ENCODE data around the gene ADPRH.

ADPRH gene

DNA sequence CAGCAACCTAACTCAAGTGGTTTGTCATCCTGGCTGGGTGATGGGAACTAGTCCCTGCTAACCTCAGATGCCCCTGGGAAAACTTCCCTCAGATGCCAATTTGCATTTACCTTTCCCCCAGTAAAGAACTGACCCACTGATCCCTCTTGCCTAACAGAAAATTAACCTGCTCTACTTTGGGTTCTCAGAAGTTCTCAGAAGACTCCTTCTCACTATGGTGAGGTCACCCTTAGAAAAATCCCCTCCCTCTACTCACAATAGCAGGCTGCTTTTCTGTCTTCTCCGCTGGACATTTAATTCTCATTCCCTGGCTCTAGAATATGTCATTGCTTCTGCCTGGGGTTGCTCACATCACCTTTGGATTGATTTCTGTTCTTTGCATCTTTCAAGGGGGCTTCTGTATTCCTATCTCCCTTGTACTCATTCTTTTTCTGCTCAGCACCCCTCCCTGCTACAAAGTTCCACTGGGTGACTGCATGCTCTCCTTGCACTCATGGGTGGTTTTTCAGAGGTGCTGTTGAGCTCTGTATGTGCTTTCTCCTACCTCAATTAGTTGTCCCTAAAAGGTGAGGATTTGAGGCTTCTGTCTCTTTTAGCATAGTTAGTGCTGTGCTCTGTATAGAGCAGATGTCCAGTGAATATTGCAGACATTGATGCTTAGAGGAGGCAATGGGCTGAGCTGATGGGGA is 19.3 kb downstream of the ADPRH start:
- DNase-seq: no peak

DNA sequence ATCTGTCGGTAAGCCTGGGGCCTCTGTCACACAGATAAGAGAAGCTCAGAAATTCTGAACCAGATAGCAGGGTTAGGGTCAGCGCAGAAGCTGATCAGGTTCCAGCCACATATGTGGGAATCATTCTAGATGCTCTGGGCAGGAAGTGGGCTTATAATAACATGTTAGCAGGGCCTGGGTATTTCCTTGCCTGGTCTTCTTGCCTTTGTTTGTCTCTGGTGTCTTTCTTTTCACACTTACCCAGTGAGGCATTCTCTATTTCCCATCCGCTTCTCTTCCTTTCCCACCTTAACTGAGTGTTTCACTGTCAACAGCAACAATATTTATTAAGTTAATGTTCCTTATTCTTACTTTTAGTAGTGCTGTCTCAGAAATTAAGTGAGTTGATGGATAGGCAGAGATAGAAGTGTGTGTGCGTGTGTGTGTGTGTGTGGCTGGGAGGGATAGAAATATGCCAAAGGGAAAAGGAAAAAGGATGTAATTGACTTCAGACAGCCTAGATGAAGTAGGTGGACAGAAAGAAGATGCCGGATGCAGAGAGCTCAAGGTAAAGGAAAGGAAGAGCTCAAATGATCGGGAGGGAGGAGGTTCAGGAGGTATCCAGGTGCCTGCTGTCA is 20.4 kb downstream of the ADPRH start:
- no peak for DNase-seq

DNA sequence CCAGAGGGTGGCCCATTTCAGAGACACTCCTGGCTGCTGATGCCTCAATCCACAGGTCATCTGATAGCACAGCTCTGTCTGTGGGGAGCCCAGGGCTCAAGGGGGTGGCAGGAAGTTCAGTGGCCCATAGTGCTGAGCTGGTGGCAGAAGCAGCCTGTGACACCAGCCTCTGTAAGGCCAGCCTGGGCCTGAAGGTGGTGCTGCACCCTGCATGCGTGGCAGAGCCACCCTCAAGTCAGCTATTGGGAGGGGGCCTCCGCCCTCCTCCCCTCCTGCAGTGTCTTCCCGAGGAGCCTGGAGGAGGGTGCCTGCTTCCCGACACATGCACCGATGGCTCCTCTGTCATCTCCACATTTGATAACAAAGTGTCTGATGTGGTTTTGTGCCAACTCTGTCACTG is 21.4 kb downstream of the ADPRH start:
- no peak for DNase-seq

DNA sequence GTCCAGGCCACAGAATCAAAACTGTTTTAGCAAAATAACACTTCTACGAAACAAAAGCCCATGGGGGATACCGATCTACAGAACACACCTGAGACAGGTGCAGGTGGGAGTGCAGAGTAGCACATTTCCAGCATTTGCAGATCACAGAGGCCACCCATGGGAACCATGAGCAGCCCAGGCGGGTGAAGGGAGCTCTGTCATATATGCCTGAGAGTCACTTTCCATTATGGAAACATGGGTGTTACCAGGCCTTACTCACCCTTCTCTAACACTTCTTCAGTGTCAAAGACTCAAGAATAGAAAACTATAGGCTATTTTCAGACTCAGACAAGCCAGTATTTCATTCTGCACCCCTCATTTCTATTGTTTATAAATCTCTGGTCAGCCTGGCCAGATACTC is 21.9 kb downstream of the ADPRH start:
- no peak for DNase-seq

DNA sequence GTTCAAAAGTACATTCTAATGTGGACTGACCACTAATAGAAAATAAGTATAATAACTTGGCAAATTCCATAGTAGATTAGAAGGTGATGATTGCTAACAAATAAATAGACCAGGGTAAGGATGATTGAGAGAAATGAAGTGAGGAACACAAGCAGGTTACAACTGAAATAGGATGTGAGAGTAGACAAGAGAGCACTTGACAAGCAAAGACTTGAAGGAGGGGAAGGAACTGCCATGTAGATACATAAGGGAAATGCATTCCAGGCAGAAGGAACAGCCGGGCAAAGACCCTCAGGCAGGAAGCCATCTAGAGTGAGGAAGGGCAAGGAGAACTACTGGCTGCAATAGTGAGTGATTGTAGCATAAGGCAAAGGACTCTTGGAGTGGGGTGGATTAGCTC is 23.4 kb downstream of the ADPRH start:
- no peak for DNase-seq

DNA sequence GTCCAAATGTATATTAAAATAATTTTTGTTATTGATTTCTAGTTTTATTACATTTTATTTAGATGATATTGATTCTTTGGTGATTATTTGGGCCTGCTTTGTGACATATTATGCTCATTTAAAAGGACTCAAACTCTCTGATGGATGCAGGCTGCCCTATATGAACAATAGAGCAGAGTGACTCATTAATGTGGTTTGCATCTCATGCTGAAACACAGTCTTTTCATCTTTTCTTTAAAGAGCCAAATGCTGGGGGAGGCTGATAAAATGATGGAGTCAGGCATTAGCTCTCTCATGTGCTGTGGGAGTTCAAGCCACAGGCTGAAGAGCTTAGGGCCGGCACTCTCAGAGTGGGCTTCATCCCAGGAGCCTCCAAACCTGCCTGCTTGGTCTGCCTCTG is 25.6 kb downstream of the ADPRH start:
- DNase-seq: no peak

DNA sequence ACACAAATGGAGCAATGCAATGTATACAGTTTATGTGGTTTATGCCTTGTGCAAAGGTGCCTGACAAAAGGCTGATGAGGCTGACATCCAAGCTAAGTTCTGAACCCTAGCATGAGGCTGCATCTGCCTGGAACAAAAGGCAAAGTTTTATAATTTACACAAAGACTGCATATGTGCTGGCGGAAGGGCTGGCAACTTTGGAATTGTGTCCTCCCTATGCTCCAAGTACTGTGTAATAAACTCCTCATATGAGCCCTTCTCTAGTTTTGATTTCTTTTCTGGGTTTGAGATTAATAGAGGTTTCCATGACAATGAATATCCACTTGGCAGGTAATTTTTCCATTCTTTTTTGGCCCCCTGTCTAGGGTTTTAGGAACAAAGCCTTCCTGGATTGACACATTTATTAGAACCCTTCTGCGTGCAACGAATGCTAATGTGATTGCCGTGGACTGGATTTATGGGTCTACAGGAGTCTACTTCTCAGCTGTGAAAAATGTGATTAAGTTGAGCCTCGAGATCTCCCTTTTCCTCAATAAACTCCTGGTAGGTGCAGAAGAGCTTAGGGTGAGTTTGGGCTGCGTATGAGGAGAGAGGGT is 29.2 kb downstream of the ADPRH start:
- DNase-seq: no peak

DNA sequence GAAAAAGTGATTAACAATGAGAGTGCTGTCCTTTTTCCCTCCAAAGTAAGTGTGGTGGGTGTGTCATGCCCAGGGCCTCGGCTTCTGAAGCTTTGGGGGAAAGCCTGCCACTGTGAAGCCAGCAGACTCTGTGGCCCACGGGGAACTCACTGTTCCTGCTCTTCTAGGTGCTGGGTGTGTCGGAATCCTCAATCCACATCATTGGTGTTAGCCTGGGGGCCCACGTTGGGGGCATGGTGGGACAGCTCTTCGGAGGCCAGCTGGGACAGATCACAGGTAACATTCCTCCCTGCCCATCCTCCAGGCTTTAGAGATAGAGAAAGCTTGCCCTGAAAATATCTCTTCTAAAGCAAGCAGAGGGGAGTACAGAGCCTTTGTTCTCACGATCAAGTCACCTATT is 30.0 kb downstream of the ADPRH start:
- DNase-seq: no peak

DNA sequence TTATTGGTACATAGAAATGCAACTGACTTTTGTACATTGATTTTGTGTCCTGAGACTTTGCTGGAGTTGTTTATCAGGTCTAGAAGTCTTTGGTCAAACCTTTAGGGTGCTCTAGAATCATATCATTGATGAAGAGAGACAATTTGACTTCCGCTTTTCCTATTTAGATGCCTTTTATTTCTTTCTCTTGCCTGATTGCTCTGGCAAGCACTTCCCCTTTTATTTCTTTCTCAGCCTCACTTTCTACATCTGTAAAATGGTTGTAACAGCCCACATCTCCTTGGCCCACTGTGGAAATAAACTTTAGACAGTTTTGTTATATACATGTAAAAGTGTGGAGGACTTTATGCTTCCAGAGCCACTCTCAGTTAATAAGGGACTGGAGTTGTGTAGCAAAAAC is 32.4 kb downstream of the ADPRH start:
- no peak for DNase-seq

DNA sequence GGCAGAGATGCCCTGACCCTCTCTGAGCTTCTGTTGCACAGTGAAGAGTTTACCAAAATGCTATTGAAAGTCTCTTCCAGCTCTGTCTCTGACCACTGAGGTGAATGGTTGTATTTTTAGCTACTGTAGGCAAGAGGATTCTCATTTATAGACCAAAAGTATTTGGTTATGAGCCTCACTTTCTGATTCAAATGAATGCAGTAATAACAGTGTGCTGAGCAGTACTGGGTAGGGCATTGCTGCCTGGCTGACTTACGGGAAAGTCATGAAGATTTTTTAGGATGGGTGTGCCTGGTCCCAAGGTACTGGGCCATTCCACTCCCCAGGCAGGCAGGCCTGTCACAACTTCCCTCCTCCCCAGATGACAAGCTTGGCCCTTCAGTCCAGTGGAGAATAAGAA is 33.9 kb downstream of the ADPRH start:
- no peak for DNase-seq

DNA sequence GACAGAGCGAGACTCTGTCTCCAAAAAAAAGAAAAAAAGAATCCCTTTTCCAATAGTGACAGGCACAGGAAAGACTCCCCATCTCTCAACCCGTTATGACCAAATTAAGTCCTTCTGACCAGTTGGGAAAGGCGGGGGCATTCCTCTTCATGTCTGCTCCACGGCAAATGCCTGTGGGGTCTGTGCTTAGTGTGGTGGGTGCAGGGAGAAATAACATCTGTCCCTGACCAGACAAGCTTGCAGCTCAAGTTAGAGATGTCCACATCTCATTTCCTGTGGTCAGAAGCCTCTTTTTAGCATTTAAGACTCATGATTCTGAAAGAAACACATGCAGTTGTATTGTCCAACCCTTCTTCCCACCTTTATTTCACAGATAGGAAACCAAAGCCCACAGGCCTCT is 34.6 kb downstream of the ADPRH start:
- DNase-seq: no peak

DNA sequence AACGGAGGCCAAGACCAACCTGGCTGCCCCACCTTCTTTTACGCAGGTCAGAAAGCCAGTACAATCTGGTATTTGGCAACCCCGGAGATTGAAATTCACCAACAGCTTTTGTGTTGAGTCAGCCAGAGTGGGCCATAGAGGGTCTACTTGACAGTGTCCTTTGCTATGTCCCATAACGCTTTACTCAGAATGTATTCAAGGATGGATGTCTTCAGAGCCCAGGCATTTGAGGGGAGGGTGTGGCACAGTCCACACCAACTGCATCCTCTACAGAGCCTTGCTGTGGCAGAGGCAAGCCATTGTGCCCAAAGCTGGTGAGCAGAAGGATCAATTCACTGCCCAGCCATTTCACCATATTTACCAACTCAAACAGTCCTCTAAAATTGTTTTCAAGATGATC is 36.8 kb downstream of the ADPRH start:
- no peak for DNase-seq

DNA sequence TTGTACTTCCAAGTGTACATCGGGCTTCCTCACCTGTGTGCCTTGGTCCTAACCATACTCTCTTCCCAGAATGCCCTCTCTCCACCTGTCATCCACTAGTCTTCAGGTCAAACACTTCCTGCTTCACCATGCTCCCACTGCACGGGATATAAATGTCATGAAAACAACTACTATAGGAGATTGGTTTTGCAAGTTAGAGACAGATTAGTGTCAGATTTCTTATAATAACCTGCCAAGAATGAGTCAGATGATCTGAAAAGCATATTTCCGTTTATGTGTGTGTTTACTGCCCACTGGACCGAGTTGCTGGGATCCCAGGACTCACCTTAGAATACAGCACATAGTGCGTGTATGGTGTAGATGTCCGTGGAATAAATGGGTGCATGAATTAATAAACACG is 39.8 kb downstream of the ADPRH start:
- no peak for DNase-seq

DNA sequence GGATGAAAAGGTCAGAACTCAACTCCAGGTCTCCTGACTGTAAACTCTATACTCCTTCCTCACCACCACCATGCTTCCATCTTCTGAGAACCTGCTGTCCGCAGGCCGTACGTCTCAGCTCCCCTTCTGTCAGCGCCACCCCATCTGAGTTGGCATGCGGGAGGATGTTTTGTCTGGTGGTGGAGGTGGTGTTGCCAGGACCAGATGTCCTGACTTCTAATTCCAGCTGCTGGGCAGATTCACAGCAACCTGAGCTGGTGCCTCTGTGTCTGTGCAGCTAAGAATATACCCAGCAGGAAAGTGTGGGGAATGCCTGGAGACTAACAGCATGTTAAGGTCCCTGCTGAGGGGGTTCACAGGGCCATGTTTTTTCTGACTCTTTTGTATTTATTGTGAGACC is 41.6 kb downstream of the ADPRH start:
- no peak for DNase-seq

DNA sequence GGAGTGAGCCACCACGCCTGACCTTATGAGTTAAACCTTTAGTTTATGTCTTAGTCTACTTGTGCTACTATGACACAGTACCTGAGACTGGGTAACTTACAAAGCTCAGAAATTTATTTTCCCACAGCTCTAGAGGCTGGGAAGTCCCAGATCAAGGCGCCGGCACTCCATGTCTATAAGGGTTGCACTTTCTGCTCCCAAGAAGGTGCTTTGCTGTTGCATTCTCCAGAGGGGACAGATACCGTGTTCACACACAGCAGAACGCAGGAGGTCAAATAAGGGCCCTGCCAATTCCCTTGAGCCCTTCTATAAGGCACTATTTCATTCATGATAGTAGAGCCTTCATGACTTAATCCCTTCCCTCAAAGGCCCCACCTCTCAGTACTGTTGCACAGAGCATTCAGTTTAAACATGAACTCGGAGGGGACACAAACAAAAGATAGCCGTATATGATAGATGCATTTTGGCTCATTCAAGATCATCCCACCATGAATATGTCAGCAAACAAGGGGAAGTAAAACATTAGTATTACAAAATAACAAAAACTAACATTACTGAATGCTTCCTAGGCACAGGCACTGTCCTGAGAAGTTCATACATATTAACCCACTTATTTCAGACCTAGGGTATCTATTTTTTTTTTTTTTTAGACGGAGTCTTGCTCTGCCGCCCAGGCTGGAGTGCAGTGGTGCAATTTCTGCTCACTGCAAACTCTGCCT is 44.9 kb downstream of the ADPRH start:
- DNase-seq: no peak

DNA sequence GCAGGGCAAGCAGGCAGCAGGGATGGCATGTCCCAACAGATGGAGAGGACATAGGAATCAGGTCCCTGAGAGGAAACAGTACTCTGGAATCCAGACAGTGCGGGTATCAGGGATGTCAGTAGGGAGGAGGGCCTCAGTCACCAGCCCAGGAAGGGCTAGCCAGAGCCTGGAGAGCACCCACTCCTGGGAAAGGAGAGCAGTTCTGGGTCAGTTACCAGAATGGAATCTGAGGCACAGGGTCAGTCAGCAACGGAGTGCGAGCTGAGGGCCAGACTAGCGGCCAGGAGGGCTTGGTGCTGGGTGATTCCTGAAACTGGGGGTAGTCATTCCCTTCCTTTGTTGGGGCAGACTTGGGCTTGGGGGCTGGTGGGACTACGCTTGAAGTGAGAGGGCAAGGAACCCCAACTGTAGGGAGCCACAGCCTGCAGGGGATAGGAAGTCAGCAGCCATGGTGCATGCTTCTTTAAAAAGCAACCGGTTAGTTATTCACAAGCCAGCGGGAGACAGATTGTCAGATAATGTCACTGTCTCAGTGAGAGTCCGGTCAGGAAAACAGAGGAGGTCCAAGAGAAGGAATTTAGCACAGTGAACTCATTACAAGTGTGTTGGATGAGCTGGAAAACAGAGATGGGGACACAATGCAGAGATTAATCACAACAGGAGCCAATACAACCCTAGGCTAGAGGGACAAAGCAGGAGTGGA is 46.3 kb downstream of the ADPRH start:
- DNase-seq: no peak

DNA sequence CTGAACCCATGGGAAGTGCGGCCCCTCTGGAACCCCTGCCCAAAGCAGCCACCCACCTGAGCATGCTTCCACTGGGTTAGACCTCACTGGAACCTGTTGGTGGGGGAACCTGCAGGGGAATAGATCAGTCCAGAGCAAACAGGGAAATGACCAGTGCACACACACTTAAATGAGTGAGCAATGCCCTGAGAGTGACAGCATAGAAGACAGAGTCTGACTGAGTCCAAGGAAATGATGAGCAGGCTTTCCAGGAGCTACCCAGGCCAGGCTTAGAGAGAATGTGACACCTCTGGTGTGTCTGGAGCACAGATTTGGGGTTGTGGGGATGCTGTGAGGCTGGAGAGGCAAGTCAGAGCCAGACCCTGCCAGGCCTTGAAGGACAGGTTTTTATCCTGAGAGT is 46.9 kb downstream of the ADPRH start:
- DNase-seq: no peak

DNA sequence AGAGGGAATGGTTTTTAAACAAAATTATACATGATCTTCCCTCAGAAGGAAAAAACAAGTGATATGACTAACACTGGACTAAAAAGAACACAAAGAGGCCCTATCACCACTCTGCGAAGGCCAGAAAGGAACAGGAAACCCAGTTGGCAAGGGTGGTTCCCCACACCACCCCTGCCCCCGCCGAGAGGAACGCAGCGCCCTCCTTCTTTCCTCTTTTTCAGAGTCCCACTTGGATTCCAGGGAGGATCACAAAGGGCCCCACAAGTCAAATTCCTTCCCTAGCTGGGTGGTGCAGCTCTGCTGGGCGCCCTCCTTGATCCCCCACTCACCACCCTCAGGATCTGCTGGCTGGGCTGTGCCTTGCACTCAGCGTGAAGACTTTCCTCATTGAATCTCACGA is 48.2 kb downstream of the ADPRH start:
- DNase-seq: no peak

DNA sequence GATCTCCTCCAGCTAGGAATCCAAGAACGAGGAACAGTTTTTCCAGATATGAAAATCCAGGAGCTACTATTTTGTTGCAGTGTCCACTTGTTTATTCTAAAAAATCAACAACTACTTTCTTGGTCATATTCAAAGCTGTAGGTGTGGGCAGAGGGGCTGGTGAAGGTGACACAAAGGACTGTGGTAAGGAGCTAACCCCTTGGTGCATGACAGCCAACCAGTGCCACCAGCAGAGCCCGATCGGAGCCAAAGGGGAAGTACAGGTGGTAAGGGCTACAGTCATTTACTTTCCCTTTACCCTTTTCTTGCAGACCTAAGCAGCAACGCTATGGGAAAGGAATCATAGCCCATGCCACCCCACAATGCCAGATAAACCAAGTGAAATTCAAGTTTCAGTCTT is 49.1 kb downstream of the ADPRH start:
- no peak for DNase-seq

DNA sequence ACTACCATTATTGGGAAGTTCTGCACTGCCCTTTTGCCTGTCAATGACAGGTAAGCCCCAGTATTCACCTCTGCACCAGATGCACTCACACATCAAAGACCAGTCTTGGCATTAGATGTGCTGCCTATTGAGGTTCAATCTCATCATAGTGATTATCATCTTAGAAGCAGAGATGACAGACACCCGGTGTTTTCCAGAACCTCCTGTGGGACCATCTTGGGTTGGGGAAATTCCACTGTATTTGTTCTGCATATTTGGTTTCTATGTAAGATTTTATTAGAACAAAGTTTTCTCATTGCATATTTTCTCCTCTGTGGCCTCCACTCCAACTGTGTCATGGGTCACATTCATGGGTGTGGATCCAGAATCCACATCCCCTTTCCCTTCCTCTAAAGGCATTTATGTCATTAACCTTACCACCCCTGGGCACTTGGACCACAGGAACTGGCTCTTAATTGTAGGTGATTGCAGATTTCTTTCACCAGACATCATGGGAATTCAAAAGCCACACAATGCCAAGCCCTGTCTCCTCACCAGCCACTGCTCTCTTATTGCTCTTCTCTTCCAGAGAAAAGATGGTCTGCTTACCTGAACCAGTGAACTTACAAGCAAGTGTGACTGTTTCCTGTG is 49.6 kb downstream of the ADPRH start:
- DNase-seq: no peak

DNA sequence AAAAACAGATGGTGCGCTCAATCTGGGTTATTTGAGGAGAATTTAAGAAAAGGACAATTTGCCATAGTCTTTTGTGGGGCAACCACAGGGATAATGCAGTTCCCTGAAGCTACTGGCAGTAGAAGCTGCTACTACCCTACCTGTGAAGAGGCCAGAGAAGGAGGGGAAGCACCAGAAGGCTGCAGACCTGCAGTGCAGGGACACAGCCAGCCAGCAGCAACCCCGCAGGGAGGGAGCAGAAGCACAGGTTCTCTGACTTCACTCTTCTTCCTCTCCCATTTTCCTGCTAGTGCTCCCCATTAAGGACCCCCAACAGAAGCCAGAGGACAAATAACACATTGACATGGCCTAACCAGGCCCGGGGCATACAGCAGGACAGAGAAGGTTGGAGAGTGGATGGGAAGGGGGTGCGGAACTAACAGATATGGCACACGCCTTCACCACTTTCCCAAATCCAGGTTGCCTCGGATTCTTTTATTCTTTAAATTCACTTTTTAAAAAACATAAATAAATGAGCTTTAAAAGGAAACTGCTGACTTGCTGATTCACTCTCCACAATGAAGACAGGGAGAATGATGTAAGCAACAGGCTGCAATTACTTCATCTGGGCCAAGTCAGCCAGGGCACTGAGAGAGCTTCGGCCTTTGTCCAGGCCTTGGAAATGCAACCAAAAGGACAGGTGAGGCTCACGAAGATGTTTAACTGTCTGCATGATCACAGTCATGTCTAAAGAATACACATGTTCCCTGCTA is 51.0 kb downstream of the ADPRH start:
- no peak for DNase-seq

DNA sequence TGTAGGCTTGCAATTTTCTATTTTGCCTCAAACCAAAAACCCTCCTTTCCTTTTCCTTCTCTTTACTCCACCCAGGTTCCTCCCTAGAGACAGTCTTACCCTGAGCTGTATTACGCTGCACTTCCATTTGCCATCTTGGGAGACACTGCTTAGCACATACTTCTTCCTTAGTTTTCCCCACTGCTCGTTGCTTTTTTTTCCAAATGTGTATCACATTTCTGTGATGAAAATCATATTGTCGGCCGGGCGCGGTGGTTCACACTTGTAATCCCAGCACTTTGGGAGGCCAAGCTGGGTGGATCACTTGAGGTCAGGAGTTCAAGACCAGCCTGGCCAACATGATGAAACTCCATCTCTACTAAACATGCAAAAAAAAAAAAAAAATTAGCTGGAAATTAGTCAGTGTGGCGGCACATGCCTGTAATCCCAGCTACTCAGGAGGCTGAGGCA is 51.6 kb downstream of the ADPRH start:
- DNase-seq: no peak

All from activated T-cell treated with anti-CD3 and anti-CD28 coated beads for 4 hours (primary cell).